GM21423 (cell line): ENCODE measurements around the gene EPM2AIP1.
"Not testable (repeated sequence)": the region's sequence is repeated elsewhere in the genome, so short reads cannot be mapped to it uniquely, and the experiment has no call there.

ENCODE experiments used
- ATAC-seq: cut with Tn5 transposase; IDR thresholded peaks from one replicate; pipeline ENCODE4 v1.9.1; 2021; ENCODE audit warnings: mild to moderate bottlenecking, moderate library complexity; ENCODE audit not compliant: unreplicated experiment

Gene EPM2AIP1

DNA sequence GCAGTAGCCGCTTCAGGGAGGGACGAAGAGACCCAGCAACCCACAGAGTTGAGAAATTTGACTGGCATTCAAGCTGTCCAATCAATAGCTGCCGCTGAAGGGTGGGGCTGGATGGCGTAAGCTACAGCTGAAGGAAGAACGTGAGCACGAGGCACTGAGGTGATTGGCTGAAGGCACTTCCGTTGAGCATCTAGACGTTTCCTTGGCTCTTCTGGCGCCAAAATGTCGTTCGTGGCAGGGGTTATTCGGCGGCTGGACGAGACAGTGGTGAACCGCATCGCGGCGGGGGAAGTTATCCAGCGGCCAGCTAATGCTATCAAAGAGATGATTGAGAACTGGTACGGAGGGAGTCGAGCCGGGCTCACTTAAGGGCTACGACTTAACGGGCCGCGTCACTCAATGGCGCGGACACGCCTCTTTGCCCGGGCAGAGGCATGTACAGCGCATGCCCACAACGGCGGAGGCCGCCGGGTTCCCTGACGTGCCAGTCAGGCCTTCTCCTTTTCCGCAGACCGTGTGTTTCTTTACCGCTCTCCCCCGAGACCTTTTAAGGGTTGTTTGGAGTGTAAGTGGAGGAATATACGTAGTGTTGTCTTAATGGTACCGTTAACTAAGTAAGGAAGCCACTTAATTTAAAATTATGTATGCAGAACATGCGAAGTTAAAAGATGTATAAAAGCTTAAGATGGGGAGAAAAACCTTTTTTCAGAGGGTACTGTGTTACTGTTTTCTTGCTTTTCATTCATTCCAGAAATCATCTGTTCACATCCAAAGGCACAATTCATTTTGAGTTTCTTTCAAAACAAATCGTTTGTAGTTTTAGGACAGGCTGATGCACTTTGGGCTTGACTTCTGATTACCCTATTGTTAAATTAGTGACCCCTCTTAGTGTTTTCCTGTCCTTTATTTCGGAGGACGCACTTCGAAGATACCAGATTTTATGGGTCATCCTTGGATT is 674 bp upstream of the EPM2AIP1 start, which contains the start of gene MLH1:
Gene MLH1, plus strand, starts transcription at position 193 of the 958 bp plus-strand sequence. Its CDS starts 30 bp downstream, at position 223.
- peak; percentile 89 for ATAC-seq

- ATAC-seq = no peak
Measured at GRCh38 chr3:36991923-36992805, 767 bp downstream of the EPM2AIP1 start.

GRCh38 chr3:36991147-36991546 is 1.8 kb downstream of the EPM2AIP1 start:
- ATAC-seq = no peak

DNA sequence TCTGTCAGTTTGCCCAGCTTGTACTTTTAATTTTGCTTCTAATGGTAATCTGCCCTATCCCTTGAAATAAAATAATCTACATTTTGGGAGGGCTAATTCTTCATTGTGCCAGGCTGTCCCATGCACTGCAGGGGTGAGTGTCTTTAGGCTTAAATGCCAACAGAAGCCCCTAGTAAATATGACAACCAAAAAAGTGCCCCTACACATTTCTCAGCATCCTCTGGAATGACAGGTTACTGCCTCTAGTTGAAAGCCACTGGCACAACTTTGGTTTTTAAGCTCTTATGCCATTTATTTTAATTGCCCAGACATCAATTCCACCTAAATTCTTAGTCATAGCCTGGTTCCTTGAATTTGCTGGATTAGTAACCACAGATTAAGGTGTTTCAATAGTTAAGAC is 3.4 kb downstream of the EPM2AIP1 start:
- no peak for ATAC-seq

- no peak for ATAC-seq
Measured at GRCh38 chr3:36989005-36989404, 3.9 kb downstream of the EPM2AIP1 start.

DNA sequence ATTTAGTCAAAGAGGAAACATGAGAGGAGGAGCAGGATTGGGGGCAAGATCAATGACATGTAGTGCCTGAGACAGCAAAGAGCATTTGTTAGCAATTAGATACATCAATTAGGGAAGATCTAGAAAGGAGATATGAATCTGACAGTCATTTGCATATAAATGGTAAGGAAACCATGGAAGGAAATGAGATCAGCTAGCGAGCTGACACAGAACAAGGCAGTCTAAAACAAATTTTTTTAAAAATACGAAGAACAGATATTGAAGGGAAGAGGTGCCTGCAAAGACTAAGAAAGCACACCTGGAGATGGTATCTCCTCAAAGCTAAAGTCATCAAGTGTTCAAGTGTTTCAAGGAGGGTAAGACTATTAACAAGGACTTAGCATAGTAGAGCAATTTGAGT is 4.6 kb downstream of the EPM2AIP1 start:
- ATAC-seq = no peak

- ATAC-seq = no peak
Measured at GRCh38 chr3:36981006-36981405, 11.9 kb downstream of the EPM2AIP1 start.

DNA sequence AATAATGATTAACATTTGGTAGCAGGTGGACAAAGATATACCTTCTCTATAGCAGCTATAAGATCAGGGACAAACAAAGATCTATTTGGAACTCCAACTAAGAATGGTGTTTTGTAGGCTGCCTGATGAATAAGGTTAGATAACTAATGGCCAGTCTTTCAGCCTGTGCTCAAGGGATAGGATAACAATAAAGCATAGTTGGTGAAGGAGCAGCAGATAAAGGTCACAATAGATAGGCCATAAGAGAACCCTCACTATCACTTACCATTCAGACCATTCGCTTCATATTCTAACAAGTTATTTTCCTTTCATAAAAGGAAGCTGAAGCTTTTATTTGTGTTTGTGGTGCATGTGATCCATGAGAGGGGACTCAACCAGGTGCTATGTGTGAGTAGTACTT is 19.8 kb downstream of the EPM2AIP1 start:
- ATAC-seq = no peak

DNA sequence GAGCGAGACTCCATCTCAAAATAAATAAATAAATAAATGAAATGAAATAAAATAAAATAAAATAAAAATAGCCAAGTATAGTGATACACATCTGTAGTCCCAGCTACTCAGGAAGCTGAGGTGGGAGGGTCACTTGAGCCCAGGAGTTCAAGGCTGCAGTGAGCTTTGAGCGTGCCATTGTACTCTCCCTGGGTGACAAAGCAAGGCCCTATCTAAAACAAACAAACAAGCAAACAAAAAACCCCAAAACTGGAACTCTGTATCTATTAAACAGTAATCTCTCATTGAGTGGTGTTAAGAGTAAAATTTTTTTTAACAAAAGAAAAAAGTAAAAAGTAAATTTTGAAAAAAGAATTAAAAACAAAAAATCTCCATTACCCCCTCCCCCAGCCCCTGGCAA is 20.8 kb downstream of the EPM2AIP1 start:
- ATAC-seq = no peak

DNA sequence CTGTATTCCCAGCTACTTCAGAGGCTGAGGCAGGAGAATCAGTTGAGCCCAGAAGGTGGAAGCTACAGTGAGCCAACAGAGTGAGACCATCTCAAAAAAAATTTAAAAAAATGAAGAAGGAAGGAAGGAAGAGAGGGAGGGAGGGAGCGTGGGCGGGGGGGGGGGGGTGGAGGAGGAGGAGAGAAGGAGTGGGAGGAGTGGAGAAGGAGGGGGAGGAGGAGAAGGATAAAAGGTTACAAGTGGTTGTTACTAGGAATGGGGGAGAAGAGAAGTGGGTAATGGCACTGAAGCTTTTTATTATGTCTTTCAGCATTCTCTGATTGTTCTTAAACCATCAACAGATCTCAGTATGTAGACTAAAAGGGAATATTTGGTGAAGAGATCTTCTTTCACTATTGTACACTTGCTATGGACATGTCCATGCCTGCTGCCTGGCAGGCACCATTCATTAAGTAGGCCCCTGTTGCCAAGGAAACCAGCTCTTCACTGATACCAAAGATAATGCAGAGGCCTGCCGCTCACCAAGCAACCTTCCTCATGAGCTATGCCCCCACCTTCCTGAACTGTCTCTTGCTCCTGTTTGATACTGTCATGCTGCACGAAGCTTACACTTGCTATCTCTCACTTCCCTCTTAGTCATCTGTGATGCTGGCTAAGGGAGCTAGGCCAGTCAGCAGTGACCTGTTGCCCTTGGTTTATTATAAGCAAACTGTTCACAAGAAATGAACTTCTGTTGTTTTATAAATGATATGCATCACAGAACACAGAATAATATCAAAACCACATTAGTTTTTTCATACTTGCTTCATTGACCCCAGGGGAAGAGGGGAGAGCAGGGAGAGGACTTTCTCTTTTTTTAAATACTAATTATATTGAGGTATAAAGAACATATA is 23.1 kb downstream of the EPM2AIP1 start:
- peak; percentile 99 for ATAC-seq

DNA sequence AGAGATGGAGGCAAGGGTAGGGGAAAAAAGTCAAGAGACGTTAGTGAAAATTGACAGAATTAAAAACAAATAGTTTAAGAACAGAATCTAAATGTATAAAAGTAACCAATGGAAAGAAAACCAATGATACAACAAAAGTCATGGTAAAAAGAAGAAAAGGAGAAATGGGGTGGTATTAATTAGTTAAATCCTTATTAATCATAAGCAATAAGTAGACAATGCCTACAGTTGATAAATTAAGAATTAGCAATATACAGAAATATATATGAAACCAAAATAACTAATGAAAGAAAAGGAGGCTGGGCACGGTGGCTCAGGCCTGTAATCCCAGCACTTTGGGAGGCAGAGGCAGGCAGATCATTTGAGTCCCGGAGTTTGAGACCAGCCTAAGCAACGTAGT is 23.8 kb downstream of the EPM2AIP1 start:
- no peak for ATAC-seq

- ATAC-seq = no peak
Measured at GRCh38 chr3:36965440-36965839, 27.5 kb downstream of the EPM2AIP1 start.

DNA sequence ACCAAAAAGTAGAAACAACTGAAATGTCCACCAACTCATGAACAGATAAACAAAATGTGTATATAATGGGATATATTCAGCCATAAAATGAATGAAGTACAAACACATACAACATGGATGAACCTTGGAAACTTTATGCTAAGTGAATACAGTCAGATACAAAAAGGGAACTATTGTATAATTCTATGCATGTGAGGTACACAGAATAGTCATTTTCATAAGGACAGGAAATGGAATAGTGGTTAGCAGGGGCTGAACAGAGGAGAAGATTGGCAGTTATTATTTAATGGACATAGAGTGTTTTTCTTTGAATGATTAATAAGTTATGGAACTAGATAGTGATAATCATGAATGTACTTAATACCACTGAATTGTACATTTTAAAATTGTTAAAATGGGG is 28.1 kb downstream of the EPM2AIP1 start:
- peak; percentile 75 for ATAC-seq

DNA sequence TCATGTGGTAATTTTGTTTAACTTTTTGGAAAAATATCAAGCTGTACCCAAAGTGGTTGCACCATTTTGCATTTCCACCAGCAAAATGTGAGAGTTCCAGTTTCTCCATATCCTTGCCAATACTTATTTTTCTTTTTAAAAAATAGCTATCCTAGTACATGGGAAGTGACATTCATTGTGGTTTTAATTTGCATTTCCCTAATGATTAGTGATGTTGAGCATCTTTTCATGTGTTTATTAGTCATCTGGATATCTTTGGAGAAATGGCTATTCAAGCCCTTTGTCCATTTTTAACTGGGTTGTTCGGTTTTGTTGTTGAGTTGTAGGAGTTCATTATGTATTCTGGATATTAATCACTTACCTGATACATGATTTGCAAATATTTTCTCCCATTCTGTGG is 28.6 kb downstream of the EPM2AIP1 start:
- no peak for ATAC-seq

- not testable (repeated sequence) for ATAC-seq
Measured at GRCh38 chr3:36963008-36963407, 29.9 kb downstream of the EPM2AIP1 start.

GRCh38 chr3:36960502-36960901 is 32.4 kb downstream of the EPM2AIP1 start:
- no peak for ATAC-seq

- ATAC-seq = no peak
Measured at GRCh38 chr3:36959821-36960220, 33.1 kb downstream of the EPM2AIP1 start.

DNA sequence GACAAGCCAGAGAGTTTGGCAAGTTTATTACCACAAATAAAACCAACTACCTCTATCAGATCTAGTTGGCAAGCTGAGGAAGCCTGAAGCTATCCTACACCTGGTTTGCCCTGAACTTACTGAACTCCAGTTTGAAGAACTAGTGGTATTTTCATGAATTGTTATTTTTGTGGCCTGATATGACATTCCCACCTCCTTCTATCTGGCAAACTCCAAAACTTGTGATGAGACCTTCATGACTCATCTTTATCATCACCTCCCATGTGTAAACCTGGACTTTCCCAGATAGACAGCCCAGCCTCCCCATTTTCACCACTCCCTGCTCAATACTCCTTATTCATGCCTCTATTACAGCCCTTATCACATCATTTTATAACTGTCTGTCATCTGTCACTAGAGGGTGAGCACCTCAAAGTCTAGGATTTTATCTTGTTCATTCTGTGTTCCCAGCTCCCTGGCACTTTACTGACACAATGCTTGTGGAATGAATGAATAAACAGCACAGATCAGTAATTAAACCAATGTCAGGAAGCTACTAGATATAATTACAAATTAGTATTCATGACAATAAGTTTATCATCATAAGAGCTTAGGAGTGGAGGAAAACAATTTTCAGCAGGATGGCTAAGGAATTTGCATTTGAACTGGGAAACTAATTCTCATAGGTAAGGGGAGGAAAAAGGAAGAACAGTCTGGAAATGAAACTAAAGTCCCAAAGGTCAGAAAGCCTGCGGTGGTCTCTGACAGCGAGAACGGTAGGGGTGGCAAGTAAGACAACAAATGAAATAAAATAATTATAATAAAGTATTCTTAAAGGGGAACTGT is 34.9 kb downstream of the EPM2AIP1 start:
- no peak for ATAC-seq

DNA sequence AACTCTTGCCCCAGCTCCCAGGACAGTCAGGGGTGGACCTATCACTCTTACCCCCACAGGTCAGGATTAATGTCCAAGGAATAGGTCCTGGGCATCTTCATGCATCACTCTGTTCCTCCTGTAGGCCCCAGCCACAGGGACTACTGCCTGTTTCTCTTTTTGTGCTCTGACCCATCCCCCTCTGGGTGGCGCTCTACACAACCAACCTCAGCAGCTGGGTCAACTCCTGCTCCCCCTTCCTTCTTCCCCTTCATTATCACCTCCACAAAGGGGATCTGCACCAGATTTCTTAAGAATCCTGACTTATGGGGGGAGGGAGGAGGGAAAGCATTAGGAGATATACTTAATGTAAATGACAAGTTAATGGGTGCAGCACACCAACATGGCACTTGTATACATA is 35.9 kb downstream of the EPM2AIP1 start:
- ATAC-seq = no peak

DNA sequence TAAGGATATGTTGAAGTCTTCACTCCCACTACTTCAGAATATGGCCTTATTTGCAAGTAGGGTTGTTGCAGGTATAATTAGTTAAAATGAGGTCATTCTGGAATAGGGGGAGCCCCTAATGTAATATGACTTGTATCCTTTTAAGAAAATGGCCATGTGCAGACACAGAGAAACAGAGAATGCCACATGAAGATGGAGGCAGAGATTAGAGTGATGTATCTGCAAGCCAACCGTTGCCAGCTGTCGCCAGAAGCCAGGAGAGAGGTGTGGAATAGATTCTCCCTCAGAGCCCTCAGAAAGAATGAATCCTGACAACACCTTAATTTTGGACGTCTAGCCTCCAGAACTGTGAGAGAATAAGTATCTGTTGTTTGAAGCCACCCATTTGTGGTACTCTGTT is 36.8 kb downstream of the EPM2AIP1 start:
- ATAC-seq = no peak
